Smooth muscle cell (in vitro differentiated cells): ENCODE data around the gene SLC12A8. TPM values are rescaled to one million over a fixed set of nuclear protein-coding genes. Genes with fewer than 3 reads are reported as not detected.

Experiments
- DNase-seq: peaks from one replicate; lab custom pipeline; 2025; ENCODE audit not compliant: unreplicated experiment; lab: John Stamatoyannopoulos, UW
- H2AFZ ChIP-seq: fragments of 200-600 bp; sonication (generic); 2 replicates; pipeline ENCODE4 v1.6.0; 2016; ENCODE audit warnings: antibody characterized with exemption, low read depth, mild to moderate bottlenecking
- H3F3A ChIP-seq: fragments of 200-600 bp; sonication (generic); 2 replicates; pipeline ENCODE4 v1.6.0; 2017; ENCODE audit warnings: antibody characterized with exemption, low read depth
- H3K27ac ChIP-seq: fragments of 200-600 bp; sonication (generic); 2 replicates; pipeline ENCODE4 v1.5.1; 2016; ENCODE audit warnings: low read depth, mild to moderate bottlenecking
- H3K27me3 ChIP-seq: fragments of 200-600 bp; sonication (generic); 2 replicates; pipeline ENCODE4 v1.6.1; 2016; ENCODE audit warnings: low read depth, mild to moderate bottlenecking
- H3K36me3 ChIP-seq: fragments of 200-600 bp; sonication (generic); 2 replicates; pipeline ENCODE4 v1.5.1; 2016; ENCODE audit warnings: low read depth
- H3K4me1 ChIP-seq: fragments of 200-600 bp; sonication (generic); 2 replicates; pipeline ENCODE4 v1.5.1; 2016; ENCODE audit warnings: low read depth
- H3K4me2 ChIP-seq: fragments of 200-600 bp; sonication (generic); 2 replicates; pipeline ENCODE4 v1.6.0; 2016; ENCODE audit warnings: mild to moderate bottlenecking
- H3K4me3 ChIP-seq: fragments of 200-600 bp; sonication (generic); 2 replicates; pipeline ENCODE4 v1.5.1; 2016; ENCODE audit warnings: mild to moderate bottlenecking
- H3K79me2 ChIP-seq: fragments of 200-600 bp; sonication (generic); 2 replicates; pipeline ENCODE4 v1.6.0; 2016; ENCODE audit warnings: low read depth, mild to moderate bottlenecking
- H3K9ac ChIP-seq: fragments of 200-600 bp; sonication (generic); 2 replicates; pipeline ENCODE4 v1.6.0; 2016; ENCODE audit warnings: low read depth
- H3K9me3 ChIP-seq: fragments of 200-600 bp; sonication (generic); replicated peaks from 2 replicates; pipeline ENCODE4 v1.5.1; 2016; ENCODE audit warnings: low read depth
- H4K20me1 ChIP-seq: fragments of 200-600 bp; sonication (generic); 2 replicates; pipeline ENCODE4 v1.6.0; 2016; ENCODE audit warnings: low read depth
- CTCF ChIP-seq: fragments of 200-600 bp; sonication (generic); IDR thresholded peaks from 2 replicates; pipeline ENCODE4 v1.5.1; 2017; ENCODE audit warnings: borderline replicate concordance, mild to moderate bottlenecking, antibody characterized with exemption; ENCODE audit not compliant: insufficient read depth, poor library complexity, severe bottlenecking
- whole genome bisulfite sequencing: methylation state at CpG from one replicate; pipeline ENCODE4 v1.1.7; 2016; ENCODE audit warnings: low lambda C conversion rate; 5-methylcytosine and 5-hydroxymethylcytosine counted together
- polyA plus RNA-seq: library from polyadenylated mRNA; unstranded; fragments of >200 nt; fragmentation: Nextera tagmentation; extraction: Ambion mirVana; gene quantifications from 2 replicates; pipeline ENCODE4 v1.2.1, GENCODE V29; 2016
- total RNA-seq: library from RNA; depleted of rRNA; stranded (reverse); fragments of >200 nt; gene quantifications from 2 replicates; pipeline ENCODE4 v1.2.3, GENCODE V29; 2014

Gene SLC12A8
- total and polyA plus RNA-seq, 2 experiments from 2014 or later, result 28.5 to 54.3 TPM

DNA sequence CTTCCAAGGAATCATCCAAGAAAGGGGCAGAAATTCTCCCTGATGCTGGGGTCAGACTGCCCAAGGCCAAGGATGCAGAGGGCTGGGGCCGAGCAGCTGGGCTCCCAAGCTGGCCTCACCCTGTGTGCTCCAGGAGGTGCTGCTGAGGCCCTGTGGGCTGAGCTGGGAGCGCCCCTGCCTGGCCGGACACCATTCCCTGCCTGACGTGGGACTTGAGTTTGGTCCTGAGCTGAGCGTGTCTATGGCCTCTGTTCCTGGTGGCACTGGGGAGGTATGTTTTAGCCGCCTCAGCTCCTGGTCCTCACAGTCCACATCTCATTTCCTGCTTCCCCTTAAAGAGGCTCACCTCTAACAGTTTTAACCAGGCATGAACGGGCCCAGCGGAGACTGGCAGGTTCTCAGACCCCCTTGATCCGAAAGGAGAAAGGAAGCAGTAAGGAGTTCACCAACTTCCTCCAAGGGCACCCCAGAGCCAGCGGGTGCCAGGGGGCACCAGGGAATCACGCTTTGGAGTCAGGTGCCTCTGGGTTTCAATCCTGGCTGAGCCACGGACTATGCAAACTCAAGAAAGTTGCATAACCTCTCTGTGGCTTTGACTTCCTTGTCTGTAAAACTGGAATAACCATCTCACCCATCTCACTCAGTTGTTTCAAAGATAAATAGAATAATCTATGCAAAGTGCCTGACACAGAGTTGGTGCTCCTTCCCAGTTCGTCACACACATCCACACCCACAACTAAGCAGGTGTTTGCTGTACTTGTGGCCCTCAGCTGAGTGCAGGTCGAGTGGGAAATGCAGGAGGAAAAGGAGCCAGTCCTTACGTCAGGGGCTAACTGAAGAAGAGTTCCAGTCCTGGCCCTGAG is 48.6 kb downstream of the SLC12A8 start:
- H3K27me3 ChIP-seq, result no peaks in the 10 kb centered on the region
- H3K79me2 ChIP-seq, result no peaks in the 10 kb centered on the region
- H3K27ac ChIP-seq, result no peak overlapping the region
- H3K9ac ChIP-seq, result no peak overlapping the region
- no peaks in the 10 kb centered on the region for H4K20me1 ChIP-seq
- no peak overlapping the region for H2AFZ ChIP-seq
- no peak overlapping the region for H3K4me3 ChIP-seq
- DNase-seq, result no peak
- WGBS, result 73% methylated on average over 15 of the region's 15 CpGs
- H3K36me3 ChIP-seq, result no peaks in the 10 kb centered on the region
- no peak overlapping the region for H3K4me2 ChIP-seq
- peaks cover 6% of the 10 kb centered on the region for H3K4me1 ChIP-seq
- no peaks in the 10 kb centered on the region for H3F3A ChIP-seq
- peak; percentile 9 for TF ChIP-seq CTCF
- H3K9me3 ChIP-seq, result no peaks in the 10 kb centered on the region

- 97% methylated on average over 12 of the region's 12 CpGs for WGBS
- no peak for DNase-seq
- no peak overlapping the region for H3K9ac ChIP-seq
- no peaks in the 10 kb centered on the region for H4K20me1 ChIP-seq
- no peaks in the 10 kb centered on the region for H3K79me2 ChIP-seq
- no peak overlapping the region for H3K27ac ChIP-seq
- no peak overlapping the region for H3K4me3 ChIP-seq
- H3F3A ChIP-seq, result no peaks in the 10 kb centered on the region
- no peak overlapping the region for H2AFZ ChIP-seq
- no peaks in the 10 kb centered on the region for H3K9me3 ChIP-seq
- H3K36me3 ChIP-seq, result no peaks in the 10 kb centered on the region
- H3K4me1 ChIP-seq, result peaks cover 8% of the 10 kb centered on the region
- TF ChIP-seq CTCF, result no peak
- H3K27me3 ChIP-seq, result no peaks in the 10 kb centered on the region
- H3K4me2 ChIP-seq, result no peak overlapping the region
These were observed 50.8 kb downstream of the SLC12A8 start for GRCh38 chr3:125161607-125162219.

- no peak for TF ChIP-seq CTCF
- H3K9ac ChIP-seq, result no peak overlapping the region
These were observed 51.8 kb downstream of the SLC12A8 start for GRCh38 chr3:125160606-125161371.

More at GRCh38 chr3:125160606-125161371, 51.8 kb downstream of the SLC12A8 start:
- Histone ChIP-seq H3F3A (no peaks in the 10 kb centered on the region), H2AFZ (no peak overlapping the region), H3K4me3 (no peak overlapping the region), H3K4me1 (peaks cover 16% of the 10 kb centered on the region), H3K9me3 (no peaks in the 10 kb centered on the region), H3K27me3 (no peaks in the 10 kb centered on the region), H4K20me1 (no peaks in the 10 kb centered on the region), H3K36me3 (no peaks in the 10 kb centered on the region), H3K4me2 (no peak overlapping the region), H3K79me2 (no peaks in the 10 kb centered on the region), H3K27ac (no peak overlapping the region)
- no peak for DNase-seq
- WGBS, result 89% methylated on average over 9 of the region's 9 CpGs
